Osteocyte (in vitro differentiated cells): ENCODE data around the gene RFWD3. TPM values are rescaled to one million over a fixed set of nuclear protein-coding genes. Genes with fewer than 3 reads are reported as not detected.
"Not testable (repeated sequence)": the region's sequence is repeated elsewhere in the genome, so short reads cannot be mapped to it uniquely, and the experiment has no call there.

Experiments used
- DNase-seq: peaks from one replicate; pipeline ENCODE4 v3.0.0; 2021; ENCODE audit warnings: mixed read lengths; ENCODE audit not compliant: unreplicated experiment; ENCODE audit errors: extremely low spot score
- H3K27ac Mint-ChIP-seq: one replicate; pipeline ENCODE4 v1.8.0; 2021; ENCODE audit warnings: mild to moderate bottlenecking, mixed read lengths; ENCODE audit not compliant: unreplicated experiment
- H3K27me3 Mint-ChIP-seq: one replicate; pipeline ENCODE4 v1.8.0; 2021; ENCODE audit warnings: mixed read lengths; ENCODE audit not compliant: unreplicated experiment
- H3K36me3 Mint-ChIP-seq: one replicate; pipeline ENCODE4 v1.8.0; 2021; ENCODE audit warnings: mixed read lengths; ENCODE audit not compliant: unreplicated experiment
- H3K4me1 Mint-ChIP-seq: one replicate; pipeline ENCODE4 v1.8.0; 2021; ENCODE audit warnings: mixed read lengths; ENCODE audit not compliant: unreplicated experiment
- H3K4me3 Mint-ChIP-seq: one replicate; pipeline ENCODE4 v1.8.0; 2021; ENCODE audit warnings: mild to moderate bottlenecking, moderate library complexity, mixed read lengths; ENCODE audit not compliant: unreplicated experiment
- H3K9me3 Mint-ChIP-seq: one replicate; pipeline ENCODE4 v1.8.0; 2021; ENCODE audit warnings: mixed read lengths; ENCODE audit not compliant: unreplicated experiment
- CTCF ChIP-seq: fragments of 200-600 bp; sonication (generic); IDR thresholded peaks from 2 replicates; pipeline ENCODE4 v1.5.0; 2021; ENCODE audit warnings: antibody characterized with exemption, mild to moderate bottlenecking, moderate library complexity
- total RNA-seq: library from RNA; stranded (reverse); gene quantifications from 2 replicates; pipeline ENCODE4 v1.2.1, GENCODE V29; 2021

The RFWD3 gene
- total RNA-seq, 1 donor from 2014 or later = 30.7 TPM

GRCh38 chr16:74679983-74680382 is 13.3 kb upstream of the RFWD3 start:
- Mint-ChIP-seq H3K27ac (peak overlapping the region; percentile 41), H3K9me3 (no peaks in the 10 kb centered on the region), H3K4me3 (no peak overlapping the region), H3K27me3 (peaks cover 3% of the 10 kb centered on the region), H3K4me1 (peaks cover 7% of the 10 kb centered on the region), H3K36me3 (no peaks in the 10 kb centered on the region)
- no peak for TF ChIP-seq CTCF
- no peak for DNase-seq

DNA sequence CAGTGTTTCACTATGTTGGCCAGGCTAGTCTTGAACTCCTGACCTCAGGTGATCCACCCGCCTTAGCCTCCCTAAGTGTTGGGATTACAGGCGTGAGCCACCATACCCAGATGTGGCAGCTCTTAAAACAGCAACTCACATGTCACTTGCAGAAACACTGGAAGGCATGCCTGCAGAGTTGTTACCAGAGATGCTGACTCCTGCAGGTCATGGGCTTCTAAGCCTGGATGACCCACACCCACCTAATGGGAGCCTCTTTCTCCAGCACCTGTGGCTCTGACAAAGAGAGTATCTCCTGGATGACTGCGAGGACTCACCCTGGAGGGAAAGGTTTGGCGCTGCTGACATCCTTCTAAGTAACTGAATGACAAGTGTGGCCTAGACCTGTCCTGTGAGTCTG is 11.2 kb upstream of the RFWD3 start:
- Mint-ChIP-seq H3K9me3 (no peaks in the 10 kb centered on the region), H3K4me3 (no peak overlapping the region), H3K36me3 (no peaks in the 10 kb centered on the region), H3K27ac (no peak overlapping the region), H3K4me1 (peaks cover 7% of the 10 kb centered on the region), H3K27me3 (peaks cover 3% of the 10 kb centered on the region)
- no peak for DNase-seq
- TF ChIP-seq CTCF = no peak

GRCh38 chr16:74673876-74674275 is 7.2 kb upstream of the RFWD3 start:
- Mint-ChIP-seq H3K4me3 (no peak overlapping the region), H3K9me3 (no peaks in the 10 kb centered on the region), H3K4me1 (no peaks in the 10 kb centered on the region)

GRCh38 chr16:74668877-74669276 is 2.2 kb upstream of the RFWD3 start:
- H3K9me3 Mint-ChIP-seq = peaks cover 11% of the 10 kb centered on the region
- H3K4me3 Mint-ChIP-seq, H3K27ac Mint-ChIP-seq, H3K4me1 Mint-ChIP-seq, H3K27me3 Mint-ChIP-seq, H3K36me3 Mint-ChIP-seq, DNase-seq: not testable (repeated sequence)

More at GRCh38 chr16:74673876-74674275, 7.2 kb upstream of the RFWD3 start:
- no peak for DNase-seq
- no peaks in the 10 kb centered on the region for H3K36me3 Mint-ChIP-seq
- H3K27ac Mint-ChIP-seq = no peak overlapping the region
- H3K27me3 Mint-ChIP-seq = peaks cover 5% of the 10 kb centered on the region
- TF ChIP-seq CTCF = no peak

DNA sequence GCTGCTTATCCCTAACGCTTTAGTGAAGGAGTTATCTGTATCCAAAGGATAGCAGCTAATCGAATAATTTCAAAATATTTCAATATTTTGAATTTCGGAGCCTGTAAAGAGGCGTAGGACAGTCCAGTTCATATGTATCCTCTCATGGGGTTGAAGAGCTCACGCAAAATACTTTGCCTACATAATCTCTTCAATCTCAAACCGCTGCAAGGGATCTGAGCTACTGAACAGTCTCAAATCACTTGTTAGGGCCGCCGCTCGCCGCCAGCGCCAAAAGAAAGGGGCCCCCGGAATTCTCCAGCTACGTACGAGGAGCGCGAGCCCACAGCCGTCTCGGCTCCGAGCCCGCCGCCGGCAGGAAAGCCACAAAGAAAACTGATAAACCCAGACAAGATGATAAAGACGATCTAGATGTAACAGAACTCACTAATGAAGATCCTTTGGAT is 601 bp upstream of the RFWD3 start:
- Mint-ChIP-seq H3K9me3 (peaks cover 11% of the 10 kb centered on the region), H3K36me3 (peaks cover 12% of the 10 kb centered on the region), H3K4me1 (peaks cover 11% of the 10 kb centered on the region), H3K27me3 (peaks cover 1% of the 10 kb centered on the region), H3K4me3 (peak overlapping the region; percentile 96), H3K27ac (peak overlapping the region; percentile 93)
- no peak for TF ChIP-seq CTCF
- no peak for DNase-seq

GRCh38 chr16:74666010-74666421 is 661 bp downstream of the RFWD3 start:
- H3K27ac Mint-ChIP-seq = peak overlapping the region; percentile 7

More at GRCh38 chr16:74666010-74666421, 661 bp downstream of the RFWD3 start:
- H3K9me3 Mint-ChIP-seq = peaks cover 11% of the 10 kb centered on the region
- peaks cover 14% of the 10 kb centered on the region for H3K36me3 Mint-ChIP-seq
- H3K27me3 Mint-ChIP-seq = no peaks in the 10 kb centered on the region
- H3K4me3 Mint-ChIP-seq = peak overlapping the region; percentile 96
- no peak for DNase-seq
- no peak for TF ChIP-seq CTCF
- H3K4me1 Mint-ChIP-seq = peaks cover 11% of the 10 kb centered on the region
